Activated CD4-positive, alpha-beta T cell treated with anti-CD3 and anti-CD28 coated beads for 24 hours (primary cell): Measurements from ENCODE around the gene ZC3H12C.

ENCODE experiments used
- DNase-seq, 2 donors: peaks; one replicate each; pipeline ENCODE4 v3.0.0-alpha.2; 2020; ENCODE audit warnings: low read depth in 2 of 2

The ZC3H12C gene

GRCh38 chr11:110097459-110098012, 4.3 kb downstream of the ZC3H12C start:
- DNase-seq, result no peak

DNA sequence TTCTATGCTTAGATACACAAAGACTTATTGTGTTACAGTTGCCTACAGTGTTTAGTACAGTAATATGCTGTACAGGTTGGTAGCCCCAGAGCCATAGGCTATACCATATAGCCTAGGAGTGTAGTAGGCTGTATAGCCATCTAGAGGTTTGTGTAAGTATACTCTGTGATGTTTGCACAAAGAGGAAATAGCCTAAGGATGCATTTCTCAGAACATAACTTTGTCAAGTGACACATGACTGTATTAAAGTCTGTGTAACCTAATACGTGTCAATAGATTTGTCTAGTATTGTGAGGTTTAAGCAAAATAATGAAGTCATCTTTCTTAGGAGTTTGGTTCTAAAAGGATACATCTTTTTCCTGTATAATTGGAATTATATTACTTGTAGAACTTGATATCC, 5.5 kb downstream of the ZC3H12C start:
- no peak for DNase-seq

DNA sequence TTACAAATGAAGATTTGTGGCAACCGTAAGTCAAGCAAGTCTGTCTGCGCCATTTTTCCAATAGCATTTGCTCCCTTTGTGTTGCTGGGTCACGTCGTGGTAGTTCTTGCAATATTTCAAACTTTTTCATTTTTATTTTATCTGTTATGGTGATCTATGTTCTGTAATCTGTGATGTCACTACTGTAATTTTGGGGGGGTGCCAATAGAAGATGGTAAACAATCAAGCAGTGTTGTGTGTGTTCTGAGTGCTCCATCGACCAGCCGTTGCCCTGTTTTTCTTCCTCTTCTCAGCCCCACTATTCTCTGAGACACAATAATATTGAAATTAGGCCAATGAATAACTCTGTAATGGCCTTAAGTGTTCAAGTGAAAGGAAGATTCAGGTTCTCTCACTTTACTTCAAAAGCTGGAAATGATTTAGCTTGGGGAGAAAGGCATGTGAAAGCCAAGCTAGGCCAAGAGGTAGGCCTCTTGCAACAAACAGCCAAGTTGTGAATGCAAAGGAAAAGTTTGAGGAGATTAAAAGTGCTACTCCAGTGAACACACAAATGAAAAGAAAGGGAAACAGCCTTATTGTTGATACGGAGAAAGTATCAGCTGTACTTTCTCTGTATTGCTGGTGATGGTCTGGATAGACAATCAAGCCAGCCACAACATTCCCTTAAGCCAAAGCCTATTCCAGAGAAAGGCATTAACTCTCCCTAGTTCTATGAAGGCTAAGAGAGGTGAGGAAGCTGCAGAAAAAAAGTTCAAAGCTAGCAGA, 7.5 kb downstream of the ZC3H12C start:
- DNase-seq, result no peak

DNA sequence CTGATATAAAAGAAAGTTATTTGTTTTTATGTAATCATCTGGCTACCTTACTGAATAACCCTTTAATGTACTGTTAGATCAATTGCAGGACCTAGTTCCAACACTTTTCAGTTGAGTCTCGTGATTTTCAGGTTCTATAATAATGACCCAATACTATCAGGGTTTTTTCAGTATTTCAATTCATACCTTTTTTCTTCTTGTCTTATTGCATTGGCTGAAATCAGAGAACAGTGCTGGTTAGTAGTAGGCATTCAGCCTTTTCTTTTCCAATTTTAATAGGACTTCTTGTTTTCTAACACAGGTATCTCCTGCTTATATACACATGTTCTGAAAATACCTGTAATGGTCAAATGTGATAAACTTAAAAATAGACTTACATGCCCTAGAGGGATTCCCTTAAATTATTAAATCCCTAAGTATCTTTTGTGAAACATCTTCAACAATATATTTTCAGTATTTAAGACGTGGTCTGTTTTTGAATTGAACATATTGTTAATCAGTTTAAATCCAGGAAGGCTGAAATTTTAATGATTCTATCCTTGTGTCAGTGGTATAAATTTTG, 13.6 kb downstream of the ZC3H12C start:
- DNase-seq, result no peak

GRCh38 chr11:110110854-110111253, 17.7 kb downstream of the ZC3H12C start:
- no peak for DNase-seq

DNA sequence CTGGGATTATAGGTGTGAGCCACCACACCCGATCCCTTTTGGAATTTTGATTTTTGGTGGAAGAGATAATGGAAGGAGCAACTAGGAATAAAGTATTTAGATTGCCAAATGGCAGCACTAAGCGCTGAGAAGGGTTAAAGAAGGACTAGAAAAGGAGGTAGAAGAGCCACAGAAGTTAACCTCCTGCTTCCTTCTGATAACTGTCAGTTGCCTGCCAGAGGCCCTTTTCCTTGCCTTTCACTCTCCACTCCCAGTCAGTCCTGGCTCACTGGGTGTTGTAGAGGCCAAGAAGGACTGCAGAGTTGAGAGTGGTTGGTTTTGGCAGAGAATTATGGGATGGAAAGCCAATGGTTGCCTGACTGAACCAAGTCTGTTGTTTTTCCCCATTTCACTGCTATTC, 19.3 kb downstream of the ZC3H12C start:
- no peak for DNase-seq

DNA sequence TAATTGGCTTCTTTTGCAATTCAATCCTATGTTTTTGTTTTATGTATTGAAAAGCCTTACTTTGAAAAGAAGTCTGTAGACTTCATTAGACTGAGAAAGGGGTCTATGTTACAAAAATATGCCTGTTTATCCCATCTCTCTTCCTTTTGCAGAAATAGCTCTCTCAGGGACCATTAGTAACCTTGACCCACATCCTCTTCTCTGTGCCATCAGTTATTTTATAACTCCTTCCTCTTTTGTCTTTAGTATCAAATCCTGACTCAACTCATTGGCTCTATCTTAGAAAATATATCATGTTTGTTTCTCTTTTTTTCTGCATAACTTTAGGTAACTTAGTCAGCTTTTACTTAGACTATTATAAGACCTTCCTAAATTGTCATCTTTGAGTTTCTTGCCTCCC, 20.3 kb downstream of the ZC3H12C start:
- no peak for DNase-seq

GRCh38 chr11:110113973-110114372, 20.8 kb downstream of the ZC3H12C start:
- DNase-seq, result no peak

GRCh38 chr11:110119317-110119716, 26.1 kb downstream of the ZC3H12C start:
- DNase-seq, result no peak

DNA sequence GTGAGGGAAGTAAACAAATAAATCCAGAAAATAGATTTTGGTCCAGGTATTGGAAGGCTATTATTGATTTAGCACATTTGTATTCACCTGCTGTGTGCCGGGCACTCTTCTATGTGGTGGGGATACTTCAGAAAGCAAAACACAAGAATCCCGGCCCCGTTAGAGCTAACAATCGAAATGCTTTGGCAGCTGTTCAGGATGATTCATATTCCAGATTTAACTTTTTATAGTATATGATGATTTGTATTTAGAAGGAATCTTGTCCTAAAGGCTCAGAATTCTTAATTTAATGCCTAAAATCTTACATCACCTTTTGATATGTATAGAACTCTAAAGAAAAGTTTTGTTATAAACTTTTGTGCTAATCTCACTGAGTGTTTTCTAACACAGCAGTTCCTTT, 28.0 kb downstream of the ZC3H12C start:
- no peak for DNase-seq

- no peak for DNase-seq
These were observed 29.8 kb downstream of the ZC3H12C start for GRCh38 chr11:110123003-110123402.

DNA sequence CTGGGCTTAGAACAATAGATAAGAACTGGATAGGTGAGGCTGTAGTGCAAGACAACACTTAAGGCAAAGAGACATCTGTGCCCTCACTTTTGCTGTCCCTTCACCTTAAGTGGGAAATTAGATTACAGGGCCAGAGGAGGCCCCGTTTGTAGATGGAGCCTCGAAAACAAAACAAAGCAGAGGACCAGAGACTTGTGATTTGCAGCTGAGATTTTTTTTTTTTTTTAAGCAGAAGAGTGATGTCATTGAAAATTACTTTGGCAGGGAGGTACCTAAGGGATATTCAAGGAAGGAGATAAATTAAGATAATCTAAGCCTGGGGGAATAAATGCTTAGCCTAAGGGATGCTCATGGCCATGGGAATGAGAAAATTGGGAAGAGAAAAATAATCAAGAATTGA, 31.4 kb downstream of the ZC3H12C start:
- no peak for DNase-seq

DNA sequence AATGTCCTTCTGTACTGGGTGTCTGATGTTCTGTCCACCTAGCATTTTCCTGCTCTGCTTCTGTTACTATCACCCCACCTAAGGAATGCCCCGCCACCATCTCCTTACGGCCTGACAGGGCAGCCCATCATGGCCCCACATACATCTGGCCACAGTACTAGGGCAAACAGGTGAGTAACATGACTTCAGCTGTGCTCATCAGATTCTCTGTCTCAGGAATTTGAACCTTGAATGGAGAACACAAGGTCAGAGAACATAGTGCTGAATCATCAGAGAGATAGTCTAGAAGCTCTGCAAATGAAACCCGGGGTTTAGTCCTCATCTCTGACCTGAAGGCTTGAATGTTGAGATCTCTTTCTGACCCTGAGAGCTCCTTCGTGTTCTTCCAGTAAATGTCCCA, 32.4 kb downstream of the ZC3H12C start:
- no peak for DNase-seq

DNA sequence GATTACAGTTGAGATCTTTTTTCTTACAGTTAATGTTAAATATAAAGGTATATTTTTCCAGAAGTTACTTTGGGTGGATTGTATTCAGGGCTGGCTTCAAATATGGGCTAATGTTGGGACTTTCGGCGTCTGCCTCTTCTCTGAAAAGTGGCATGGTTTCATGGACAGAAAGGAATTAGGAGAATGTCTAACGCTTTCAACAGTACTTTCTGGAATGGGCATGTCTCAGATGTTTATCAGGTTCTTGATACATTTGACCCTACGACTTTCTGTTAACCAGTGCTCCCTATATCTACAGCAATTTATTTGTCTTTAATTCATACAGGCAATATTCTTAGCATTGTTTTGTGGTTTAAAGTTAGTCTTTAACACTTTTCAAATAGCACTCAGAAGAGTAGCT, 33.7 kb downstream of the ZC3H12C start:
- no peak for DNase-seq

DNA sequence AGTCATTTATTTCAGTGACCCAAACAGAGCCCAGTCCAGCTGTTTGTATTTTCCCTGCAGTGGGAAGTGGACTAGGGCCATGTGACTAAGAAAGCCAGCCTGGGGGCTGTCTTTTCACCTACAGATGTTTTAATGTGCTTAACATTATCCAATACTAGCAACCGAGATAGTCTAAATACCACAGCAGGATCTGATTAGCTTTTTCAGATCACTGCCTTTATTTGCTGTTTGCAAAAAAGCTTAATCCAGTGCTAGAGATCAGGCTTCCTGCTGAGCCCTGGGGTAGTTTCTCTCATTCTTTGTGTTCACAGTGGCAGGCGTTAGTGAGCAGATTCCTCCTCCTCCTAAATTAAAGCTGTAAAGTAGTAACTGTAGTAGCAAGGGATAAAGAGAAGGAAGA, 35.0 kb downstream of the ZC3H12C start:
- no peak for DNase-seq

DNA sequence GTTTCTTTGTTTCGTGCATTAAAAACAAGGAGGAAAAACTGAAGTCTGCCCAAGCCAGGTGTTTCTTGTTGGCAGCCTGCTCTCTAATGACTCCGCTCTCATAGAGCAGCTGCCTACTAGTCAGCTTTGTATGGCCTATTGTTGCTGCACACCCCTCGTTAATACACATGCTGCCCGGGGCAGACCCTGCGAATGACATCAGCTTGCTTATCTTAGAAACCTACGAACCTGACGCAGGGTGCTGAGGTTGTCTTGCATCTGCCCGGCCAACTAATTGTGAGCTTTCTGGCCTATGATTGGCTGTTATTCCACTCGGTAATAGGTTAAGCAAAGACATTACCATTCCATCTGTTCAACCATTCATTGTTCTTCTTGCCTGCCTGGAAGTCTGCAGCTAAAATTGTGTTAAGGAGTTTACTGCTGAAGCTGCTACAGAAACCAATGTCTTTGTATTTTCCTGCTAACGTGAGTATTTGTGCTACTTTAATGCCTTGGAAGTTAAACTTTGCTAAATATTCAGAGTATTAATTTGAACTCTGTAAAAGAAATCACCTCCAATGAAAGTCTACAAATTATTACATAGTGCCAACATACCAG, 37.5 kb downstream of the ZC3H12C start:
- DNase-seq, result no peak

DNA sequence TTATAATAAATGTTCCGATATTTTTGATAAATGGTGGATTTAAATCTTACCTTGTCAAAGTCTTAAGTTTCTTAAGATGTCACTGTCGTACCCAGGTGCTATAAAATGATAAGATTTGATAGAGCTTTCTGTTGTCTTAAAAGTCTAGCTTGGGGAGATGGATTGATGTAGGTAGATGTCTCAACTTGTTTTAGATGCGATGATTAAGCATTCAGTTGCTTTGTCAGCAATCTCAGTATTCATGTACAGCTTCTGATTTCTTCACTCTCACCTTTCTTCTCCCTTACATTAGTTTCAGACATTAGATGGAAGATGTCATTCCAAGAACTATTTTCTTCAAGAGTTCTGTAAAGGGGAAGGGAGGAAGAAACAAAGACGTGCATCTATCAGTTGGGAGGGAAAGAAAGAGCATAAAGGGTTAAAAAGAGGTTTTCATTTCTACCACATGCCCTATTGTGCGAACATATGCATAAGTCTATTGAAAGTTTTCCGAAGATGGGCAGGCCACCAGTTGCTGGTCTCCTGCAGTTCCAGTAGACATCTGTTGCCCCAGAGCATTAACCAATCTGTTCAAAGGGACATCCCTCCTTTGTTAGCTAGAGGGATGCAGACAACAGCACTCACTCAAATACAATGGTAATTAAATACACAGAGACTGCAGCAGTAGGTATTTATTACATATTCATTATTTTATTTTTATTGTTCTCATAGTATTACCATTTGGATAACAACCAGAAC, 38.4 kb downstream of the ZC3H12C start:
- DNase-seq, result no peak

DNA sequence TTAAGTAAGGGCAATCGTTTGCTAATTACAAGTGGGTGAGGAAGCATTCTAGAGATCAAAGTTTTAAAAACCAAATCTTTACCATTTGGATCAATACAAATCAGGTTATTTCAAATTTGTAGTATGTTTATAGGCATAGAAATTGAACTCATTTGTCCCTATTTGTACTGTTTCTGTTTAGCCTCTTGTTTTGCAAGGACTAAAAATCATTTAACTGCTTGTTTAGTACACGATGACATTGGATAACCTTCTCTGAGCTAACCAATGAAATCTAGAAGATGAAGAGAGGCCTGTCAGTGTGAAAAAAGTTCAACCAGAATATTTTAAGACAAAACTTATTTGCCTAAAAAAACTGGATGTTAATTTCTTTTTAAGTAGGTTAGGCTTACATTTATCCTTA, 40.0 kb downstream of the ZC3H12C start:
- DNase-seq, result no peak

DNA sequence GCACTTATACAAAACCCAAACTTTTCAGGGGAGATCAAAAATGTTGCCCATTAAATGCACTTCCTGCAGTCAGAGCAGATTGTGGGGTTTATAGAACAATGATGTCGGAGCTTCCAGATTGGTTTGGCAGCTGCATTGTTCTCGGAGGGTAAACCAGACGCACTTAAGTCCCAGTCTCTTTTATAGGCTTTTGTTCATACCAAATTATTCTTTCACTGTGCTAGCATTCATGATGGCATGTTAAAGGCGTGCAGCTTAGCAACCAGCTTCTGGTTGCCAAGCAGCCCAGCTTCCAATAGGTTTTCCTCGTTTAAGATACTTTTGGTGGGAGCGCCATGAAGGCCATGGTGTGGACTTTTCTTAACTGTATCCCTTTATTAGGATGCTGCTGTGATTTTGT, 40.9 kb downstream of the ZC3H12C start:
- no peak for DNase-seq

DNA sequence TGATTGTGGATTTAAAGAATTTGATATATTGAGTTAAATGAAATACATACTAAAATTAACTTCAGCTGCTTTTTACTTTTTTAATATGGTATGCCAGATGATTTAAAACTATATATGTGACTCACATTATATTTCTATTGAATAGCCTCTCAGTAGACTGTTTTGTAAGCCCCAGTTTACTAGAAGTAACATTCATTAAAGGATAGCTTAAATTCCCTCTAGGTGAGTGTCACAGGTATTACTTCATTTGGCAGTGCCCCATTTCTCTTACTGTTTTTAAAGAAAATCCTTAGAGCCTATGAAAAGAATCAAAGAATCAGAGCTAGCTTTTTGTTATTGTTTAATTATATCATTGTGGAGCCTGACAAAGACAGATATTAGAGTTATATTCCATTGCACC, 48.6 kb downstream of the ZC3H12C start:
- DNase-seq, result no peak

GRCh38 chr11:110147962-110148709, 54.9 kb downstream of the ZC3H12C start:
- DNase-seq, result no peak
